IMR-90 (cell line): Measurements from ENCODE around the gene SRMS. TPM values are rescaled to one million over a fixed set of nuclear protein-coding genes. Genes with fewer than 3 reads are reported as not detected.

Experiments
- ATAC-seq: fragments of 200-7000 bp; cut with Tn5 transposase; 2 replicates; pipeline ENCODE4 v1.9.1; 2020; ENCODE audit warnings: low read depth, mild to moderate bottlenecking, moderate library complexity
- BruUV-seq: library from RNA; stranded (reverse); fragments of 400-500 nt; replicated peaks from 2 replicates; lab custom pipeline; 2021; lab: Mats Ljungman, UMichigan
- CTCF ChIA-PET: fragments of 300-600 bp; formaldehyde crosslinking; extraction: SDS; loops from one replicate; lab custom pipeline; 2021; ENCODE audit warnings: antibody characterized with exemption; lab: Yijun Ruan, JAX
- POLR2A ChIA-PET: fragments of 300-600 bp; sonication (Branson Sonifier 250); formaldehyde crosslinking; loops from one replicate; lab custom pipeline; 2022; ENCODE audit warnings: antibody characterized with exemption; ENCODE audit not compliant: unreplicated experiment; lab: Charles Lee
- DNase-seq: peaks from one replicate; pipeline ENCODE4 v3.0.0; 2013
- H2AFZ ChIP-seq: replicated peaks from 2 replicates; pipeline ENCODE3; 2013; ENCODE audit warnings: low read length, mild to moderate bottlenecking; ENCODE audit not compliant: poor library complexity
- H2AK5ac ChIP-seq: 2 replicates; pipeline ENCODE4 v1.6.1; 2013; ENCODE audit warnings: low read depth, low read length, inconsistent platforms
- H2AK9ac ChIP-seq: replicated peaks from 2 replicates; pipeline ENCODE3; 2013; ENCODE audit warnings: mild to moderate bottlenecking, low read depth, low read length, moderate library complexity; ENCODE audit not compliant: poor library complexity
- H2BK120ac ChIP-seq: 2 replicates; pipeline ENCODE4 v1.6.1; 2013; ENCODE audit warnings: low read depth, low read length, inconsistent platforms
- H2BK15ac ChIP-seq: 3 replicates; pipeline ENCODE4 v1.6.1; 2013; ENCODE audit warnings: low read depth, low read length, inconsistent platforms
- H2BK20ac ChIP-seq: 2 replicates; pipeline ENCODE4 v1.6.1; 2013; ENCODE audit warnings: low read depth, mild to moderate bottlenecking, inconsistent platforms, low read length, moderate library complexity
- H2BK5ac ChIP-seq: 2 replicates; pipeline ENCODE4 v1.6.1; 2013; ENCODE audit warnings: mild to moderate bottlenecking, low read depth, low read length, inconsistent platforms; ENCODE audit not compliant: poor library complexity, severe bottlenecking
- H3K14ac ChIP-seq: replicated peaks from 2 replicates; pipeline ENCODE4 v1.6.1; 2013; ENCODE audit warnings: low read depth, low read length, inconsistent platforms
- H3K18ac ChIP-seq: 2 replicates; pipeline ENCODE4 v1.6.1; 2013; ENCODE audit warnings: low read depth, low read length, control low read depth
- H3K23ac ChIP-seq: 2 replicates; pipeline ENCODE4 v1.6.1; 2013; ENCODE audit warnings: low read depth, low read length, inconsistent platforms
- H3K27ac ChIP-seq: 2 replicates; pipeline ENCODE4 v1.5.1; 2013; ENCODE audit warnings: mild to moderate bottlenecking, control low read depth, low read length; ENCODE audit not compliant: insufficient read depth
- H3K27me3 ChIP-seq: 2 replicates; pipeline ENCODE4 v1.6.1; 2013; ENCODE audit warnings: low read length; ENCODE audit not compliant: control insufficient read depth, insufficient read depth
- H3K36me3 ChIP-seq: 2 replicates; pipeline ENCODE4 v1.6.1; 2013; ENCODE audit warnings: low read length, mixed read lengths; ENCODE audit not compliant: control insufficient read depth, insufficient read depth
- H3K4ac ChIP-seq: 2 replicates; pipeline ENCODE4 v1.6.1; 2013; ENCODE audit warnings: low read depth, low read length, inconsistent platforms
- H3K4me1 ChIP-seq: 2 replicates; pipeline ENCODE4 v1.6.1; 2013; ENCODE audit warnings: low read length, mixed read lengths; ENCODE audit not compliant: control insufficient read depth, insufficient read depth
- H3K4me2 ChIP-seq: 2 replicates; pipeline ENCODE4 v1.6.1; 2013; ENCODE audit warnings: low read depth, mild to moderate bottlenecking, control low read depth, low read length, moderate library complexity
- H3K4me3 ChIP-seq: 2 replicates; pipeline ENCODE4 v1.5.1; 2013; ENCODE audit warnings: low read depth, mild to moderate bottlenecking, control low read depth, low read length, moderate library complexity; ENCODE audit not compliant: insufficient read depth
- H3K56ac ChIP-seq: 2 replicates; pipeline ENCODE4 v1.6.1; 2013; ENCODE audit warnings: low read length, inconsistent platforms; ENCODE audit not compliant: insufficient read depth; ENCODE audit errors: extremely low read depth
- H3K79me1 ChIP-seq, 2 experiments: 2 replicates each; pipeline ENCODE4 v1.6.1; 2013; ENCODE audit warnings: low read length in 2 of 2, inconsistent platforms in 1 of 2, low read depth in 1 of 2
- H3K9ac ChIP-seq: 2 replicates; pipeline ENCODE4 v1.6.1; 2013; ENCODE audit warnings: low read depth, low read length, control low read depth
- H3K9me1 ChIP-seq: 2 replicates; pipeline ENCODE4 v1.6.1; 2013; ENCODE audit warnings: low read length, inconsistent platforms; ENCODE audit not compliant: insufficient read depth
- H3K9me3 ChIP-seq: 2 replicates; pipeline ENCODE4 v1.6.1; 2013; ENCODE audit warnings: low read length; ENCODE audit not compliant: control insufficient read depth, insufficient read depth
- H4K20me1 ChIP-seq: 2 replicates; pipeline ENCODE4 v1.6.1; 2013; ENCODE audit warnings: low read length, inconsistent platforms; ENCODE audit not compliant: insufficient read depth
- H4K5ac ChIP-seq: 2 replicates; pipeline ENCODE4 v1.6.1; 2013; ENCODE audit warnings: mild to moderate bottlenecking, low read depth, low read length, control low read depth
- H4K8ac ChIP-seq, 2 experiments: 2 replicates each; pipeline ENCODE4 v1.6.1; 2013; ENCODE audit warnings: low read depth in 2 of 2, low read length in 2 of 2, control low read depth in 1 of 2, inconsistent platforms in 1 of 2
- H4K91ac ChIP-seq: 2 replicates; pipeline ENCODE4 v1.6.1; 2013; ENCODE audit warnings: low read depth, low read length, inconsistent platforms; ENCODE audit not compliant: insufficient read depth
- MAFK ChIP-seq: IDR thresholded peaks from 2 replicates; pipeline ENCODE4 v1.6.1; 2012; ENCODE audit warnings: low read depth, low read length, improper control_type of control experiment
- WGBS, 2 experiments: methylation state at CpG; one replicate each; pipeline versions ENCODE4 v1.1.5 to v1.1.7; 2013; ENCODE audit warnings: missing lambda C conversion rate in 2 of 2; ENCODE audit not compliant: insufficient read length in 1 of 2; ENCODE audit errors: extremely low coverage in 2 of 2; 5-methylcytosine and 5-hydroxymethylcytosine counted together
- dilution Hi-C: fragments of 300-500 bp; cut with HindIII; formaldehyde crosslinking; loops from one replicate; pipeline ENCODE4 v1.14.3; 2018; ENCODE audit warnings: low sequenced_read_pairs; ENCODE audit not compliant: unreplicated experiment
- in situ Hi-C: fragments of 300-500 bp; cut with MboI; formaldehyde crosslinking; loops from 3 replicates; pipeline ENCODE4 v1.14.3; 2019; ENCODE audit warnings: low sequenced_read_pairs, inconsistent platforms, mixed read lengths
- intact Hi-C: fragments of 100-400 bp; cut with micrococcal nuclease; formaldehyde crosslinking; loops from 2 replicates; pipeline ENCODE4 v1.10.0; 2022
- polyA plus RNA-seq, 3 experiments: library from polyadenylated mRNA; depleted of rRNA; stranded (reverse); fragments of >200 nt; gene quantifications; 2 replicates each; pipeline ENCODE4 v1.2.3, GENCODE V29; 2012; ENCODE audit warnings: low replicate concordance in 1 of 3
- total RNA-seq: library from RNA; depleted of rRNA; stranded (reverse); fragments of >200 nt; gene quantifications from 2 replicates; pipeline ENCODE4 v1.2.3, GENCODE V29; 2012
- TF ChIP-seq, protein P1 (sequence below): fragments of 150-350 bp; IDR thresholded peaks from 2 replicates; pipeline ENCODE4 v1.6.1; 2016; ENCODE audit warnings: low read depth, mild to moderate bottlenecking, low read length, moderate library complexity, borderline replicate concordance

The SRMS gene
- total and polyA plus RNA-seq, 2 of the 4 experiments (the other 2 are of a cell fraction) = not detected

DNA sequence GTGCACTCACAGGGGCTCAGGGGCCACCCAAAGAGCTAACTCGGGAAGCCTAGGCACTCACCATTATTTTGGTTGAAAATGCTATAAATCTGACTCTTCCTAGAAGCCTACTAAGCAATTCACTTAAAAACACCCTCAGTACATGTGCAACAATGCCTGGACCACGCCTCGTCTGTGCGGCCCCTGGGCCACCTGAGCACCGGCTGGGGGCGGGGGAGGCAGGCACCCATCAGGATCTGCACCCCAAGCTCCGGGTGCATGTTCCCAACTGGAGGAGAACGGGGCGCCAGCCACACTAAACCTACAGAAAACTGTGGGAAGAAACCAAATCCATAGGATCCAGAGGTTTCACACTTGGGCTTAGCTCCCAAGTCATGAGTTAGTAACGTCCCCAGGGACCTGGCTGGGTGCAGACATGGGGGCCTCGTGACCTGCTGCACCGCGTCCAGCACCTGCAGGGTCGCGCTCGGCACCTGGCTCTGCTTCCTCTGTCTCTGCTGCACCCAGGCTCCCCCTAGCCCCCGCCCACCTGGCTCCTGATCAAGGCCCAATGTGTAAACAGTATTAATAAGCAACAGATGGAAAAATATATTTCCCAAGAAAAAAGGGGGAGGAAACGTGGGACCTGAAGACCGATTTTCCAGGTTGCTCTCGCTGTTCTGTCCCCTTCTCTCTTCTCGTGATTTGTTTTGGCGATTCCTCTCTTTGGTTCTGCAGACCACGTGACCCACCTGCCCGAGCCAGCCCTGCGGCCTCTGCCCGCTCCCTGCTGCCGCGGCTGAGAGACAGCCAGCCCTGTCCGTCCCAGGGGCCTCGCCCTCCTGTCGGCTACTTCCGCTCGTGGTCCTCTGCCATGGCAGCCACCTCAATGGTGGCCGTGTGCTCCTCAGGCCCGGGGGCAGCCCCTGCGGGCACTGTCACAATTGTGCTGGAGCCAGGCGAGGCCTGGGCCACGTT lies 42.0 kb upstream of the SRMS start (continued):
- TF ChIP-seq, protein P1, sequence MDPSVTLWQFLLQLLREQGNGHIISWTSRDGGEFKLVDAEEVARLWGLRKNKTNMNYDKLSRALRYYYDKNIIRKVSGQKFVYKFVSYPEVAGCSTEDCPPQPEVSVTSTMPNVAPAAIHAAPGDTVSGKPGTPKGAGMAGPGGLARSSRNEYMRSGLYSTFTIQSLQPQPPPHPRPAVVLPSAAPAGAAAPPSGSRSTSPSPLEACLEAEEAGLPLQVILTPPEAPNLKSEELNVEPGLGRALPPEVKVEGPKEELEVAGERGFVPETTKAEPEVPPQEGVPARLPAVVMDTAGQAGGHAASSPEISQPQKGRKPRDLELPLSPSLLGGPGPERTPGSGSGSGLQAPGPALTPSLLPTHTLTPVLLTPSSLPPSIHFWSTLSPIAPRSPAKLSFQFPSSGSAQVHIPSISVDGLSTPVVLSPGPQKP = no peak

DNA sequence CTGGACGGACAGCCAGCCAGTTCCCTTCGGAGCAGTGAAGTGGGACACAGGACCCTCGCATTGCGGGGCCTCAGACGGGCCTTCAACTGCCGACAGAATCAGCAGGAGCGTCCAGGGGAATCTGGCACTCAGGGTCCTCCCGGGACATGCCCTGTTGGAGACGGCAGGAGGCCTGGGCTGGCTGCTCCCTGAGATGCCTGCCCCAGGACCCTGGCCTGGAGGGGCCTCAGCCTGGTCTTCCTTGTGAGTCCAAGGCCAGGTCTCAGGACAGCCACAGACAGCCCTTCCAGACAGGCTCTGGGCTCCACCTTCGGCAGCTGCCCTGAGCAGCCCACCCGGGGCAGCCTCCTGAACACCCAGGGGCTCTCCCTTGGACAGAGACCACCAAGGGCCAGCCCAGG lies 41.1 kb upstream of the SRMS start:
- ChIA-PET POLR2A (no interaction called here), CTCF (no interaction called here)
- H3K9me3 ChIP-seq = no peaks in the 10 kb centered on the region
- in situ Hi-C loops (no loop called here), dilution Hi-C loops (no loop called here), intact Hi-C loops (no loop called here)
- ATAC-seq = no peak
- H4K5ac ChIP-seq = no peak overlapping the region
- H2BK120ac ChIP-seq = no peak overlapping the region
- peaks cover 0 to 4% of the 10 kb centered on the region in 2 experiments; a peak in 2 of 4 replicates for H3K79me1 ChIP-seq
- H4K91ac ChIP-seq = no peak overlapping the region
- H2BK5ac ChIP-seq = no peak overlapping the region
- peak overlapping the region; percentile 55 for H2AK9ac ChIP-seq
- BruUV-seq = no TSS peak
- no peak overlapping the region for H3K27ac ChIP-seq
- no peak overlapping the region for H3K23ac ChIP-seq
- H3K4me2 ChIP-seq = no peak overlapping the region
- no peaks in the 10 kb centered on the region for H3K27me3 ChIP-seq
- H2BK20ac ChIP-seq = no peak overlapping the region
- no peaks in the 10 kb centered on the region for H3K4me1 ChIP-seq
- H3K56ac ChIP-seq = no peak overlapping the region
- no peak overlapping the region for H2AFZ ChIP-seq
- no peak overlapping the region for H3K14ac ChIP-seq
- H3K18ac ChIP-seq = no peak overlapping the region
- H2BK15ac ChIP-seq = no peak overlapping the region
- no peak for DNase-seq
- no peak overlapping the region for H3K4ac ChIP-seq
- peaks cover 39% of the 10 kb centered on the region for H3K36me3 ChIP-seq
- TF ChIP-seq MAFK = no peak
- no peak overlapping the region for H2AK5ac ChIP-seq
- no peak overlapping the region for H4K8ac ChIP-seq
- 88% methylated on average over 6 of the region's 11 CpGs; no CpG with 5 or more reads in 1 of the 2 experiments for WGBS, 2 experiments
- no peak overlapping the region for H3K9ac ChIP-seq
- H3K4me3 ChIP-seq = no peak overlapping the region
- no peaks in the 10 kb centered on the region; the same call in none of the 2 replicates for H4K20me1 ChIP-seq
- H3K9me1 ChIP-seq = peaks cover 2% of the 10 kb centered on the region; the same call in 1 of the 2 replicates
